Natural killer cell (primary cell): ENCODE data around the gene GLT6D1. TPM values are rescaled to one million over a fixed set of nuclear protein-coding genes. Genes with fewer than 3 reads are reported as not detected.

Experiments
- ATAC-seq, 3 donors: fragments of 150-1000 bp in 2 of 3; fragments of 200-7000 bp in 1 of 3; cut with Tn5 transposase; 1 replicate in 1 of 3; 2 replicates in 2 of 3; pipeline ENCODE4 v1.10.0; 2021; ENCODE audit warnings: mild to moderate bottlenecking in 2 of 3, moderate library complexity in 2 of 3
- DNase-seq, 2 donors: peaks; one replicate each; pipeline versions ENCODE4 v3.0.0 to v3.0.0-alpha.2; 2013 to 2021; ENCODE audit warnings: mixed read lengths in 1 of 2
- H3K27ac ChIP-seq: one replicate; pipeline ENCODE4 v1.5.1; 2013; ENCODE audit warnings: mild to moderate bottlenecking, low read length
- H3K27me3 ChIP-seq: one replicate; pipeline ENCODE4 v1.6.1; 2013; ENCODE audit warnings: low read length; ENCODE audit not compliant: control insufficient read depth, insufficient read depth
- H3K36me3 ChIP-seq: one replicate; pipeline ENCODE4 v1.6.1; 2013; ENCODE audit warnings: low read length; ENCODE audit not compliant: control insufficient read depth, insufficient read depth
- H3K4me1 ChIP-seq: one replicate; pipeline ENCODE4 v1.6.1; 2013; ENCODE audit warnings: low read length; ENCODE audit not compliant: control insufficient read depth, insufficient read depth
- H3K4me3 ChIP-seq: one replicate; pipeline ENCODE4 v1.5.1; 2013; ENCODE audit warnings: low read length
- H3K9me3 ChIP-seq: one replicate; pipeline ENCODE4 v1.6.1; 2013; ENCODE audit warnings: low read length; ENCODE audit not compliant: control insufficient read depth, insufficient read depth
- H3K27ac Mint-ChIP-seq, 2 donors: one replicate each; pipeline ENCODE4 v1.8.0; 2022; ENCODE audit warnings: mild to moderate bottlenecking in 2 of 2, mixed read lengths in 2 of 2, moderate library complexity in 1 of 2
- H3K27me3 Mint-ChIP-seq, 2 donors: one replicate each; pipeline ENCODE4 v1.8.0; 2022; ENCODE audit warnings: low read depth in 2 of 2, mixed read lengths in 2 of 2
- H3K36me3 Mint-ChIP-seq: one replicate; pipeline ENCODE4 v1.8.0; 2022; ENCODE audit warnings: mixed read lengths
- H3K4me1 Mint-ChIP-seq, 2 donors: one replicate each; pipeline ENCODE4 v1.8.0; 2022; ENCODE audit warnings: mixed read lengths in 2 of 2
- H3K4me3 Mint-ChIP-seq: one replicate; pipeline ENCODE4 v1.8.0; 2022; ENCODE audit warnings: mild to moderate bottlenecking, moderate library complexity, mixed read lengths
- H3K9me3 Mint-ChIP-seq, 2 donors: one replicate each; pipeline ENCODE4 v1.8.0; 2022; ENCODE audit warnings: mixed read lengths in 2 of 2
- WGBS: methylation state at CpG from one replicate; pipeline ENCODE4 v1.1.7; 2013; ENCODE audit warnings: missing lambda C conversion rate; ENCODE audit not compliant: insufficient coverage; 5-methylcytosine and 5-hydroxymethylcytosine counted together
- intact Hi-C: fragments of 100-400 bp; cut with micrococcal nuclease; formaldehyde crosslinking; loops from one replicate; pipeline ENCODE4 v1.14.2; 2022
- total RNA-seq, 4 donors: library from RNA; stranded (reverse); fragments of 120-200 nt in 1 of 4; gene quantifications; one replicate each; pipeline versions ENCODE4 v1.2.3 to v1.2.4, GENCODE V29; 2013 to 2022
- TF ChIP-seq, protein P1 (sequence below): fragments of 200-600 bp; IDR thresholded peaks from one replicate; pipeline ENCODE4 v1.8.0; 2022; ENCODE audit warnings: antibody characterized with exemption

GLT6D1 gene
- total RNA-seq, 3 donors from 2014 or later (not counting 1 experiment from before 2014, with no cell fraction given): not detected

GRCh38 chr9:135586601-135587109 is 52.7 kb downstream of the GLT6D1 start:
- TF ChIP-seq, protein P1, sequence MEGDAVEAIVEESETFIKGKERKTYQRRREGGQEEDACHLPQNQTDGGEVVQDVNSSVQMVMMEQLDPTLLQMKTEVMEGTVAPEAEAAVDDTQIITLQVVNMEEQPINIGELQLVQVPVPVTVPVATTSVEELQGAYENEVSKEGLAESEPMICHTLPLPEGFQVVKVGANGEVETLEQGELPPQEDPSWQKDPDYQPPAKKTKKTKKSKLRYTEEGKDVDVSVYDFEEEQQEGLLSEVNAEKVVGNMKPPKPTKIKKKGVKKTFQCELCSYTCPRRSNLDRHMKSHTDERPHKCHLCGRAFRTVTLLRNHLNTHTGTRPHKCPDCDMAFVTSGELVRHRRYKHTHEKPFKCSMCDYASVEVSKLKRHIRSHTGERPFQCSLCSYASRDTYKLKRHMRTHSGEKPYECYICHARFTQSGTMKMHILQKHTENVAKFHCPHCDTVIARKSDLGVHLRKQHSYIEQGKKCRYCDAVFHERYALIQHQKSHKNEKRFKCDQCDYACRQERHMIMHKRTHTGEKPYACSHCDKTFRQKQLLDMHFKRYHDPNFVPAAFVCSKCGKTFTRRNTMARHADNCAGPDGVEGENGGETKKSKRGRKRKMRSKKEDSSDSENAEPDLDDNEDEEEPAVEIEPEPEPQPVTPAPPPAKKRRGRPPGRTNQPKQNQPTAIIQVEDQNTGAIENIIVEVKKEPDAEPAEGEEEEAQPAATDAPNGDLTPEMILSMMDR: no peak
- no peaks in the 10 kb centered on the region for H3K4me1 ChIP-seq
- H3K27me3 ChIP-seq: peaks cover 2% of the 10 kb centered on the region
- no peak overlapping the region for H3K4me3 ChIP-seq
- H3K27me3 Mint-ChIP-seq: peaks cover 2 to 7% of the 10 kb centered on the region in 2 donors
- no peaks in the 10 kb centered on the region for H3K36me3 Mint-ChIP-seq
- WGBS: 79% methylated on average over 15 of the region's 15 CpGs
- no peak overlapping the region for H3K27ac Mint-ChIP-seq
- H3K27ac ChIP-seq: no peak overlapping the region
- no peaks in the 10 kb centered on the region for H3K9me3 Mint-ChIP-seq
- intact Hi-C loops: no loop called here
- H3K9me3 ChIP-seq: no peaks in the 10 kb centered on the region
- no peak overlapping the region for H3K4me3 Mint-ChIP-seq
- no peak for ATAC-seq
- H3K36me3 ChIP-seq: no peaks in the 10 kb centered on the region
- DNase-seq: no peak
- H3K4me1 Mint-ChIP-seq: no peaks in the 10 kb centered on the region

DNA sequence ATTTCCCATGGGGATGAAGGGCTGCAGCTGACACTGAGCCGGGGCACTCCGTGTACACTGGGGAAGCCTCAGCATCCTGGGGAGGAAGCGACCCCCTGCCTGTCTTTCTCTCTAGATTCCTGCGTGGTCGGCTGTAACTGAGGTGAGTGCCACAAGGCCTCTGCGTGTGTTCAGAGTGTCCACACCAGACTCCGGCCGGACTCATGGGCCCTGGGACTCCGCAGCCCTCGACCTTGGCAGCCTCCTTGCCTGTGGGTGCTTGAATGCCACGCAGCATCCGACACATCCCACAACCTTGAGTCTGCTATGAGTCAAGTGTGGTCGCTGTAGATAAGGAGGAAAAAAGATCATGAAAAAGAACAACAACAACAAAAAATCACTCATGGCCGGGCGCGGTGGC is 54.4 kb downstream of the GLT6D1 start:
- no peaks in the 10 kb centered on the region for H3K9me3 Mint-ChIP-seq
- TF ChIP-seq, protein P1: no peak
- H3K27me3 Mint-ChIP-seq: peaks cover 2 to 5% of the 10 kb centered on the region in 2 donors
- WGBS: 72% methylated on average over 15 of the region's 16 CpGs
- no peak overlapping the region for H3K4me3 ChIP-seq
- intact Hi-C loops: no loop called here
- H3K27me3 ChIP-seq: no peaks in the 10 kb centered on the region
- no peak overlapping the region for H3K27ac ChIP-seq
- no peaks in the 10 kb centered on the region for H3K36me3 ChIP-seq
- H3K27ac Mint-ChIP-seq: no peak overlapping the region
- H3K4me3 Mint-ChIP-seq: no peak overlapping the region
- ATAC-seq (no peak), DNase-seq (no peak)
- H3K4me1 Mint-ChIP-seq: no peaks in the 10 kb centered on the region
- H3K4me1 ChIP-seq: no peaks in the 10 kb centered on the region
- no peaks in the 10 kb centered on the region for H3K9me3 ChIP-seq
- no peaks in the 10 kb centered on the region for H3K36me3 Mint-ChIP-seq

GRCh38 chr9:135584371-135584770 is 55.0 kb downstream of the GLT6D1 start:
- WGBS: 60% methylated on average over 5 of the region's 5 CpGs
- no peak for ATAC-seq
- H3K4me1 ChIP-seq: no peaks in the 10 kb centered on the region
- Mint-ChIP-seq H3K36me3 (no peaks in the 10 kb centered on the region), H3K27me3 (peaks cover 0 to 3% of the 10 kb centered on the region in 2 donors), H3K27ac (no peak overlapping the region), H3K4me3 (no peak overlapping the region), H3K9me3 (no peaks in the 10 kb centered on the region), H3K4me1 (no peaks in the 10 kb centered on the region)
- TF ChIP-seq, protein P1: no peak
- H3K27me3 ChIP-seq: no peaks in the 10 kb centered on the region
- no peak for DNase-seq
- H3K36me3 ChIP-seq: no peaks in the 10 kb centered on the region
- intact Hi-C loops: no loop called here
- H3K27ac ChIP-seq: no peak overlapping the region
- H3K9me3 ChIP-seq: no peaks in the 10 kb centered on the region
- no peak overlapping the region for H3K4me3 ChIP-seq

GRCh38 chr9:135583688-135584011 is 55.7 kb downstream of the GLT6D1 start:
- no peak for ATAC-seq
- H3K4me1 ChIP-seq: no peaks in the 10 kb centered on the region
- intact Hi-C loops: no loop called here
- H3K27ac ChIP-seq: no peak overlapping the region
- TF ChIP-seq, protein P1: no peak
- no peaks in the 10 kb centered on the region for H3K27me3 ChIP-seq
- no peaks in the 10 kb centered on the region for H3K36me3 Mint-ChIP-seq
- no peaks in the 10 kb centered on the region for H3K4me1 Mint-ChIP-seq
- no peaks in the 10 kb centered on the region for H3K36me3 ChIP-seq
- H3K9me3 ChIP-seq: no peaks in the 10 kb centered on the region
- peaks cover 0 to 3% of the 10 kb centered on the region in 2 donors for H3K27me3 Mint-ChIP-seq
- DNase-seq: no peak
- H3K4me3 ChIP-seq: no peak overlapping the region
- no peak overlapping the region for H3K4me3 Mint-ChIP-seq
- no peaks in the 10 kb centered on the region for H3K9me3 Mint-ChIP-seq
- 91% methylated on average over 16 of the region's 16 CpGs for WGBS
- H3K27ac Mint-ChIP-seq: no peak overlapping the region
